Omental fat pad (tissue), 4 donors: Measurements from ENCODE around the gene AHRR. TPM values are rescaled to one million over a fixed set of nuclear protein-coding genes. Genes with fewer than 3 reads are reported as not detected.
"Not testable (repeated sequence)": the region's sequence is repeated elsewhere in the genome, so short reads cannot be mapped to it uniquely, and the experiment has no call there.

Source experiments
- ATAC-seq: fragments of 150-250 bp; one replicate; pipeline ENCODE4 v1.9.1; 2016; ENCODE audit warnings: mild to moderate bottlenecking, moderate library complexity; ENCODE audit not compliant: low FRiP score
- DNase-seq: peaks from one replicate; pipeline ENCODE4 v3.0.0-alpha.2; 2019; ENCODE audit warnings: low spot score
- total RNA-seq, 4 donors: library from RNA; depleted of rRNA; stranded (reverse); fragments of >200 nt; gene quantifications; one replicate each; pipeline ENCODE4 v1.1.0, GENCODE V29; 2016
- TF ChIP-seq, protein P1 (sequence below), 3 donors: fragments of 450-650 bp; IDR thresholded peaks; one replicate each; pipeline ENCODE4 v1.5.1; 2016 to 2017; ENCODE audit warnings: antibody characterized with exemption in 3 of 3, mild to moderate bottlenecking in 3 of 3, moderate library complexity in 2 of 3

The AHRR gene
- total RNA-seq, 4 donors from 2014 or later: 0.25 to 2.2 (median 1.6) TPM

DNA sequence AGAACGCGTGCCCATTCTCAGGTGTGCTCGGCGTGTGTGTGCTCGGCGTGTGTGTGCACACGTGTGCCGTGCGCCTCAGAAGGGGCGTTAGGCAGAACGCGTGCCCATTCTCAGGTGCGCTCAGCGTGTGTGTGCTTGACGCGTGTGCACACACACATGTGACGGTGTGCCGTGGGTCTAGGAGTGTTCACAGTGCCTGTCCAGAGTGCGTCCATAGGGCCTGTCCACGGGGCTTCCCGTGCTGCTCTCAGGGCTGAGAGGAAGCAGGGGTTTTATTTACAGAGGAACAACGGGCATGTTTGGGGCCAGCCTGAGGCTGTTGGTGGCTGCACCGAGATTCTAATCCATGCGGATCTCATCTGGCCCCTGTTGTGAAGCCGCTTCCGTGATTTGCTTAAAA lies 14.2 kb upstream of the AHRR start:
- DNase-seq (no peak), ATAC-seq (no peak)
- TF ChIP-seq, protein P1, sequence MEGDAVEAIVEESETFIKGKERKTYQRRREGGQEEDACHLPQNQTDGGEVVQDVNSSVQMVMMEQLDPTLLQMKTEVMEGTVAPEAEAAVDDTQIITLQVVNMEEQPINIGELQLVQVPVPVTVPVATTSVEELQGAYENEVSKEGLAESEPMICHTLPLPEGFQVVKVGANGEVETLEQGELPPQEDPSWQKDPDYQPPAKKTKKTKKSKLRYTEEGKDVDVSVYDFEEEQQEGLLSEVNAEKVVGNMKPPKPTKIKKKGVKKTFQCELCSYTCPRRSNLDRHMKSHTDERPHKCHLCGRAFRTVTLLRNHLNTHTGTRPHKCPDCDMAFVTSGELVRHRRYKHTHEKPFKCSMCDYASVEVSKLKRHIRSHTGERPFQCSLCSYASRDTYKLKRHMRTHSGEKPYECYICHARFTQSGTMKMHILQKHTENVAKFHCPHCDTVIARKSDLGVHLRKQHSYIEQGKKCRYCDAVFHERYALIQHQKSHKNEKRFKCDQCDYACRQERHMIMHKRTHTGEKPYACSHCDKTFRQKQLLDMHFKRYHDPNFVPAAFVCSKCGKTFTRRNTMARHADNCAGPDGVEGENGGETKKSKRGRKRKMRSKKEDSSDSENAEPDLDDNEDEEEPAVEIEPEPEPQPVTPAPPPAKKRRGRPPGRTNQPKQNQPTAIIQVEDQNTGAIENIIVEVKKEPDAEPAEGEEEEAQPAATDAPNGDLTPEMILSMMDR (IDR thresholded peaks at IDR 0.05): no peak

DNA sequence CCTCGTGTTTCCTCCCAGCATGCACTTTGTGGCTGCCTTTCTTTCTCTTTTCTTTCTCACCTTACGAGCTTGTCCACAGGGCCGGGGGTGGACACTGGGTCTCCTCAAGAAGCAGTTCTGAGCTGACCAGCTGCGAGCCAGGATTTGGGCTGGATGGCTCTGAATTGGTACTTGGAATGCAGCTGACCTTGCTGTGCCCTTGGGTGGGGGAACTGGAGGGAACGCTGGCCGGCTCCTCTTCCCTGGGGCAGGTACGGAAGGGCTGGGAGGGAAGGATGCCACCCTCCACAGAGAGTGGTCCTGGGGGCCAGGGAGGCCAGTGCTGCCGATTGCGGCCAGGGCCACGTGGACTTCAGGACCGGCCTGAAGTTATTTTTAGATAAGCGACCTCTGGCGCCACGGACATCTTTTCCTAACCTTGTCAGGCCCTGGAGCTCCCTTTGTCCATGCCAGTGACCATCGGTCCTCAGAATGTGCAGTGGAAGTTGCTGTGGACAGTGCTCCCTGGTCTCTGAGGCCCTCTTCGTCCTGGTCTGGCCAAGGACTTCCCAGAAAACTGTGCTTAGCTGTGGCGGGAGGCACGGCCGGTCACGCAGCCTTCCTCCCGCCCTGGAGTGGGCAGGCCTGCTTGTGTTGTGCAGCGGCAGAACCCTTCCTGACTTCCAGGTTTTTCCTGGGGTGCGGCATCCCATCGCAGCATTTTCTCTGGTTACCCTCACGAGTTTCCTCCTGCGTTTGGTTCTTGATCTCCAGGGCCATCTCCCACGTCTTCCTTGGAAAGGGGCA lies 13.5 kb upstream of the AHRR start:
- TF ChIP-seq, protein P1 (IDR thresholded peaks at IDR 0.05): no peak
- ATAC-seq (no peak), DNase-seq (no peak)

DNA sequence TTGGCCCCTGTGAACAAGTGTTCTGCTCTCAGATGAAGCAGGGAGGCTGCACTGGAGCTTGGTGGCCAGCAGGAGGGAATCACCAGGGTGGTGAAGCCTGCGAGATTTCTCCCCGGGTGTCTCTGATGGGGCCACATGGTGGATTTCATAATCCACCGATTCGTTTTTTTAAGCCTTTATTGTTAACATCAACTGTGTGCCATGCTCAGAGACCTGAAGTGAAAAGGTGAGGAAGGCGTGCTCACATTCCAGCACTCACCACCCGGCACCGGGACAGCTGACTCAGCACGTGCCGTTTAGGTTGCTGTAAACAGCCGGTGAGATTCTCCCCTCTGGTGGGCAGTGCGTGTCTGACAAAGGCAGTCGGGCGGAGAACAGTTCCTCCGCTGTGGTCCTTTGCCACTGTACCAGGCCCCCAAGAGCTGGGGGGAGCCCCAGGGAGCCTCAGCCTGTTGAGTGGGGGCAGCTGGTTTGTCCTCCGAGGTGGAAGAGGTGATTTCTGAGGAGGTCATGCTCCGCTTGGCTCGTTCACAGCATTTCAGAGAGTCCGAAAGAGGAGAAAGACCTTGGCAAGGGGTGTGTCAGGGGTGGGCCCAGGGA lies 12.7 kb upstream of the AHRR start:
- DNase-seq (no peak), ATAC-seq (peak; percentile 75)
- TF ChIP-seq, protein P1 (IDR thresholded peaks at IDR 0.05): no peak

DNA sequence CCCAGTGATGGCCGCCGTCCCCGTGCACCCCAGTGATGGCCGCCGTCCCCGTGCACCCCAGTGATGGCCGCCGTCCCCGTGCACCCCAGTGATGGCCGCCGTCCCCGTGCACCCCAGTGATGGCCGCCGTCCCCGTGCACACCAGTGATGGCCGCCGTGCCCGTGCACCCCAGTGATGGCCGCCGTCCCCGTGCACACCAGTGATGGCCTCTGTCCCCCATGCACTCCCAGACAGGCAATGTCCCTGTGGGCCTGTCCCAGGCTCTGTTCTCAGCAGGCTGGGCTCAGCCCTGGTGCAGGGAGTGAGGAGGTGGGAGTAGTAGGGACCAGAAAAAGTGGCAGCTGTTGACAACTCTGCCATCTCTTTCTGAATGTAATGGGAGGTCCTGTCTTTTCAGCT lies 11.7 kb upstream of the AHRR start:
- DNase-seq, ATAC-seq: not testable (repeated sequence)

DNA sequence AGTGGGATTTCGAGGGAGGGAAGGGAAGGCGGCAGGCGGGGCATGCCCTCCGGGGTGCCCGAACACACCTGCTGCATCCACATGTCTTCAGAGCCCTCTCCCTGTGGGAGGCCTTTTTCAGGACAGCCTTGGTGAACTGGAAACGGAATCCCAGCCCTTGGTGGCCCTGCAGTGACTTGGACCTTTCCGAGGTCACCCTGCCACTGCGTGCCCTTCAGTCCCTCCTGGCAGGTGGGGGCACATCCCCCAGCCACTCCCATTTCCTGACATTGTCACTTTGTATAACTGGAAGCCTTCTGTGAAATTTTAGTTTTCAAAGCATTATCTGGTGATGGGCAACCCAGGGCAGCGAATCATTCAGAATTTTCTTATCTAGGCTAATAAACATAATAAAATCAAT lies 11.0 kb upstream of the AHRR start:
- no peak for DNase-seq
- ATAC-seq: no peak
- TF ChIP-seq, protein P1 (IDR thresholded peaks at IDR 0.05): no peak

DNA sequence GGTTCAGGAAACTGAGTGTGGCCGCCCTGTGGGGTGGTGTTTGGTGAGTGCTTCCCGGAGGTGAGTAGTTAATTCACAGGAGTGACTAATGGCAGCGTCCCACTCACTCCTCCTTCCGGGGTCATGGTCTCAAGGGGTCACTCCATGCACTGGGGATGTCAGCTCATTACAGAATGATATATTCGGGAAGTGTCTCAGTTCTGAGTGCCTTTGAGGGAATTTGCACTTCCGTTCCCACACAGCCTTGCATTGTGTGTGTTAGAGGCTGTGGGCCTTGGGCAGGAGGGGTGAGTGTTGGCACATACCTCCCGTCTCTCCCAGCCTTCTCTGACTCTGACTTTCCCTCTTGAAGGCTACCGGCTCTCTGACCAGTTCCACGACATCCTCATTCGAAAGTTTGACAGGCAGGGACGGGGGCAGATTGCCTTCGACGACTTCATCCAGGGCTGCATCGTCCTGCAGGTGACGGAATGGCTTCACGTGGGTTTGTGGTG lies 10.5 kb upstream of the AHRR start:
- TF ChIP-seq, protein P1 (IDR thresholded peaks at IDR 0.05): no peak
- DNase-seq (no peak), ATAC-seq (no peak)

DNA sequence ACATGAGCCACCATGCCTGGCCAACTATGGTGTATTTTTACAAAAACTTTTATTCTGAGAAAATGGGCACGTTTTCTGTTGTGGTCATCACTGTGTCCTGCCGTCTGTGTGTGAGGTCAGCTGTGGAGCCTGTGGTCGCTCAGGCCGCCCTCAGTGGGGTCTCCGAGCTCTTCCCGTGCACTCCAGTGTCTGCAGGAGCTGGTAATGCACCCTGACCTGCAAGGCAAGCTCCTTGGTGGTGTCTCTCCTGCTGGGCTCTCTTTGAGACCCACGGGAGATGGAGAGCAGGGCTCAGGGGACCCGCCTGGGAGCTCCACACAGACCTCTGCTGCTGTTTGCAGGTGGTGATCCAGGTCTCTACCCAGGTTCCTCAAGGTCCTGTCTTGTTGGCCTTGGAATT lies 9.6 kb upstream of the AHRR start:
- TF ChIP-seq, protein P1 (IDR thresholded peaks at IDR 0.05): no peak
- ATAC-seq (no peak), DNase-seq (no peak)
